ENCODE measurements around the gene FOXP4. TPM values are rescaled to one million over a fixed set of nuclear protein-coding genes. Genes with fewer than 3 reads are reported as not detected.

Gene FOXP4
- total RNA-seq, 1 experiment from 2014 or later = 32.3 TPM

DNA sequence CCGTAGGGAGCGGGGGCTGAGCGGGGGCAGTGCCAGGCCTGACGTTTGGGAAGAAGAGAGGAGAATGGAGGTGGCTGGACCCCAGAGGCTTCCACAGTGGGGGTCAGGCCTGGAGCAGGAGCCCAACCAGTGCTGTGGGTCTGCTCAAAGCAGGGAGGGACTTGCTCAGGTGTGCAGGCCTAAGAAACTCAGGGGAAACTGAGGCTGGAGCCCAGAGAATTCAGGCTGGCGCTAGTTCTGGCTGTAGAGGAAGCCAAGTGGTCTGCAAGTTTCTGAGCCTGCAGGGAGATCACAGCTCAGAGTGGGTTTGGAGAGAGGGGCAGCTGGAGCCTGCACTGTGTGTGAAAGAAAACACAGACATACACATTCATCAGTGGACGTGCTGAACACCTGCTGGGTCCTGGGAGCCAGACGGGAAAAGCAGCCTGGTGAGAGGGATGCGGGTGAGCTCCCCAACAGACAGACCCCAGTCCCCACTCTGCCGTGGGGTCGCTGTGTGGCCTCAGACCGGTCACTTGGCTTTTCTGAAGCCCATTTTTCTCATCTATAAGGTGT lies 17.7 kb upstream of the FOXP4 start (continued):
- TF ChIP-seq EZH2 (IDR thresholded peaks at IDR 0.05) (no peak), ZNF274 (IDR thresholded peaks at IDR 0.05; ENCODE audit: low read depth, low read length) (no peak)

DNA sequence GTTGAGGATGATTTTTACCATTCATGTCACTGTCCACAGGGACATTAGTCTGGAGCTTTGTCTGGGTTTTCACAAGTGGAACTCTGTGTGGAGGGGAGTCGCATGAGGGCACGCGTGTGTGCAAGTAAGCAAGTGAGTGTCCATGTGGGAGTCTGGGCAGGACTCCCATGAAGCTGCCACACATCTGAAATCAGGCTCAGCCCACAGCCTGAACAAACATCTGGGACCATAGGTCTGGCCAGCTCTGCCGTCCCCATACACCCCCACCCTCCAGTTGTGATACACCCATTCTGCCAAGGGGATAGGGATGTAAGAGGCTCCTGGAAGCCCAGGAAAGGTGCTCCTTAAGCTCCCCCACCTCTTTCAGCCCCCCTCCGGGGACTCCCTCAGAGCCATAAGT lies 17.1 kb upstream of the FOXP4 start:
- intact Hi-C loops (cut with micrococcal nuclease) = no loop called here
- ATAC-seq (no peak), DNase-seq (ENCODE audit: low read depth, low spot score) (no peak)
- H3K4me1 ChIP-seq (ENCODE audit: control insufficient read depth in 1 of 2, insufficient read depth in 2 of 2, low read length in 2 of 2) = peaks cover 14 to 22% of the 10 kb centered on the region in 2 experiments
- no peaks in the 10 kb centered on the region for H4K20me1 ChIP-seq (ENCODE audit: insufficient read depth)
- no peak overlapping the region for H3K4me3 ChIP-seq (replicated peaks in 1 of 2; ENCODE audit: low read depth in 1 of 2, low read length in 2 of 2)
- no peak overlapping the region for H3K27ac ChIP-seq (ENCODE audit: low read depth, low read length)
- H3K36me3 ChIP-seq (ENCODE audit: control insufficient read depth in 1 of 2, insufficient read depth in 2 of 2, low read length in 2 of 2) = no peaks in the 10 kb centered on the region
- ChIA-PET POLR2A (interaction anchor here (1.3 kb wide), 1 partner anchor 10 kb away, joined by 3 read pairs; no protein-coding TSS in a partner anchor), RAD21 (ENCODE audit: low non-redundant PET in 1 of 2, low total read pairs in 2 of 2, uncharacterized antibody in 2 of 2, unreplicated experiment in 2 of 2) (no interaction called here), CTCF (no interaction called here)
- H3K79me2 ChIP-seq (ENCODE audit: insufficient read depth, low read length) = no peaks in the 10 kb centered on the region
- no peaks in the 10 kb centered on the region for H3K9me3 ChIP-seq (ENCODE audit: control insufficient read depth in 1 of 2, insufficient read depth in 1 of 2, low read depth in 1 of 2, low read length in 2 of 2)
- H3K4me2 ChIP-seq (ENCODE audit: low read length) = no peak overlapping the region
- H3K27me3 ChIP-seq (ENCODE audit: insufficient read depth, low read length) = no peaks in the 10 kb centered on the region
- H3K9ac ChIP-seq (ENCODE audit: low read length) = no peak overlapping the region
- no TSS peak for BruUV-seq (replicated peaks)
- TF ChIP-seq JUND (IDR thresholded peaks at IDR 0.05) (no peak), ZNF274 (IDR thresholded peaks at IDR 0.05; ENCODE audit: low read depth, low read length) (no peak), CBX3 (IDR thresholded peaks at IDR 0.05; ENCODE audit: low read depth) (no peak)
- TF ChIP-seq, protein P1, sequence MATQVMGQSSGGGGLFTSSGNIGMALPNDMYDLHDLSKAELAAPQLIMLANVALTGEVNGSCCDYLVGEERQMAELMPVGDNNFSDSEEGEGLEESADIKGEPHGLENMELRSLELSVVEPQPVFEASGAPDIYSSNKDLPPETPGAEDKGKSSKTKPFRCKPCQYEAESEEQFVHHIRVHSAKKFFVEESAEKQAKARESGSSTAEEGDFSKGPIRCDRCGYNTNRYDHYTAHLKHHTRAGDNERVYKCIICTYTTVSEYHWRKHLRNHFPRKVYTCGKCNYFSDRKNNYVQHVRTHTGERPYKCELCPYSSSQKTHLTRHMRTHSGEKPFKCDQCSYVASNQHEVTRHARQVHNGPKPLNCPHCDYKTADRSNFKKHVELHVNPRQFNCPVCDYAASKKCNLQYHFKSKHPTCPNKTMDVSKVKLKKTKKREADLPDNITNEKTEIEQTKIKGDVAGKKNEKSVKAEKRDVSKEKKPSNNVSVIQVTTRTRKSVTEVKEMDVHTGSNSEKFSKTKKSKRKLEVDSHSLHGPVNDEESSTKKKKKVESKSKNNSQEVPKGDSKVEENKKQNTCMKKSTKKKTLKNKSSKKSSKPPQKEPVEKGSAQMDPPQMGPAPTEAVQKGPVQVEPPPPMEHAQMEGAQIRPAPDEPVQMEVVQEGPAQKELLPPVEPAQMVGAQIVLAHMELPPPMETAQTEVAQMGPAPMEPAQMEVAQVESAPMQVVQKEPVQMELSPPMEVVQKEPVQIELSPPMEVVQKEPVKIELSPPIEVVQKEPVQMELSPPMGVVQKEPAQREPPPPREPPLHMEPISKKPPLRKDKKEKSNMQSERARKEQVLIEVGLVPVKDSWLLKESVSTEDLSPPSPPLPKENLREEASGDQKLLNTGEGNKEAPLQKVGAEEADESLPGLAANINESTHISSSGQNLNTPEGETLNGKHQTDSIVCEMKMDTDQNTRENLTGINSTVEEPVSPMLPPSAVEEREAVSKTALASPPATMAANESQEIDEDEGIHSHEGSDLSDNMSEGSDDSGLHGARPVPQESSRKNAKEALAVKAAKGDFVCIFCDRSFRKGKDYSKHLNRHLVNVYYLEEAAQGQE (IDR thresholded peaks at IDR 0.05; ENCODE audit: low read depth) = no peak
- no peaks in the 10 kb centered on the region for H3K9me2 ChIP-seq (ENCODE audit: insufficient read depth)
- no peak overlapping the region for H2AFZ ChIP-seq (ENCODE audit: low read depth, low read length, poor library complexity, severe bottlenecking)

All from HCT116 (cell line).